ENCODE measurements around the gene HAPLN2.
"Not testable (repeated sequence)": the region's sequence is repeated elsewhere in the genome, so short reads cannot be mapped to it uniquely, and the experiment has no call there.

HAPLN2 gene

DNA sequence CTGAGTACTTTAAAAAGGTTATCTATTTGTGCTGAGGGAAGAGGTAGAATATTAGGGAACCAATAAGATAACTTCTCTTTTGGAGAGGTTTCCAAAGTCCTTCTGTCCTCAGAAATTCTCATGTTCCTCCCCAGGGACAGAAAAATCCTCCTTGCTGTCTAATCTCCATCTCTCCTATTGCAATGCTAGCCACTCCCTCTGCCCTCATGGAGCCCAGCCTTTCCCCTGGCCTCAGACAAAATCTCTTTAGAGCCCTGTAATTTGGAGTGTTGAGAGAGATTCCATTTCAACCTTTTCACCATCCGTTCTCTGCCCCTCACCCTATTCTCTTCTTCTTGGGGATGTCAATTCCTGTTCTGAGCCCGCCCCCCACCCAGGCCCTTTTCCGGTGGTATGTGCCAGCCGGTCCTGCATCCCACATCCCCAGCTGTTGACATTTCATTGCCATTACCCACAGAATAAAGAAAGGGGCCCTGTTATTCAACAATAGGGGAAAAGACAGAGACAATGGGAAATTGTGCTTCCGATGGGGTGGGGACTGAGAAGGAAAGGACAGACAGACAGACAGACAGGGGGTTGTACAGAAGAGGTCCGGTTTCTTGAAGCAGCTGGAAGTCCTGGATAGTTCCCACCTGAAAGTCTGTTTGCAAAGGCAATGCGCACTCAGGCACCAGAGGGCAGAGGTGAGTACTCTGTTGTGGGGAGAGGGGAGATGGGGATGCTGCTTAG lies at the start of gene HAPLN2:
Gene HAPLN2, plus strand, starts transcription at position 563 of the 729 bp plus-strand sequence. CDS start 4,076 bp downstream, outside the sequence.
- DNase-seq, result peak; percentile 45 to 55

GRCh38 chr1:156571261-156571852 lies 47.9 kb upstream of the HAPLN2 start:
- DNase-seq, result peak; percentile 11 to 19

DNA sequence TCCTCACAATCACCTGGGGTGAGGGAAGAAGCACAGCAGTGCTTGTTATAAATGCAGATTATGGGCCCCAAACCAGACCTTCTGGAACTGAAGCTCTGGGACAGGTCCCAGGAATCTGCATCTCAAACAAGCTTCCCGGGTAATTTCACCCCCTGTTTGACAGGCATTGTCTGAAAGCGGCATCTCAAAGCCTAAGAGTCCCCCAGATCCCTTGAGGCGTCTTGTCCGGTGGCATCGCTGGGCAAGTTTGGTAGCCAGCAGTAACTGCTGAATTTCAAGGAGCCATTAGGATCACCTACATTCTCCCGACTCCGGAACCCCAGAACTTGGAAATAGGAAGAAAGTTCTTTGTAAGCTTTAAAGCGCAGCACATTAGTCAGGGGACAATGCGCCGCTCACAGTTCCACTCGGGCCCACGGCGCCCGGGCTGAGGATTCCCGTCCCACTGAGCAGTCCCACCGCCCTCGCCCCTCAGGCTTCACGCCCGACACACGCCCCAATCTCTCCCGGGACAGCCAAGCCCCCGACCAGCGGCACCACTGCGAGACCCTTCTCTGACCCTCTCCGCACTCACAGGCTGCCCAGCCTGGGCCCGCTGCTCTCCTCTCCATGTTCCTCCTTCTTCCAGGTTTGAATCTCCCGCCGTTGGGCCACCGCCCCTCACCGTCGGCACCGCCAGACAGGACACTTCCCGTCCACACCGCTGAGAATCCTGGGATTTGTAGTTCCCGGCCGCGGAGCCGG lies 47.1 kb upstream of the HAPLN2 start, which contains the start of gene IQGAP3:
Gene IQGAP3, minus strand, starts transcription at position 647 of the 744 bp plus-strand sequence. Its CDS starts 36 bp downstream, at position 611.
- DNase-seq, result peak; percentile 74 to 75

DNA sequence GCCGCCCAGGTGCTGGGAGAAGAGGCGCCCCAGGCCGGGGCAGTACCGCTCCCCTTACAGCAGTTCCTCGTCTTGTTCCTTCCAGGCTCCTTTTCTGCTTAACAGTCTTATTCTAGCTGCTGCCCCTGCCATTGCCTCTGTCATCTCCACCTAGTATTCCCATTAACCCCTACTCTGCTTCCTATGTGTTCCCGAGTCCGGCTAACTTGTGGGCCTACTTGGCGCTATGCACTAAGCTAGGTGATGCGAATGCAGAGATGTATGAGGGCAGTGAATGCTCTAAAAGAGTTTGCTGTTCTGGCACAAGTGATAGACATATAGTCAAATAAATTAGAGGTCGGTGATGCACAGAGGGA lies 46.6 kb upstream of the HAPLN2 start:
- no peak for DNase-seq

DNA sequence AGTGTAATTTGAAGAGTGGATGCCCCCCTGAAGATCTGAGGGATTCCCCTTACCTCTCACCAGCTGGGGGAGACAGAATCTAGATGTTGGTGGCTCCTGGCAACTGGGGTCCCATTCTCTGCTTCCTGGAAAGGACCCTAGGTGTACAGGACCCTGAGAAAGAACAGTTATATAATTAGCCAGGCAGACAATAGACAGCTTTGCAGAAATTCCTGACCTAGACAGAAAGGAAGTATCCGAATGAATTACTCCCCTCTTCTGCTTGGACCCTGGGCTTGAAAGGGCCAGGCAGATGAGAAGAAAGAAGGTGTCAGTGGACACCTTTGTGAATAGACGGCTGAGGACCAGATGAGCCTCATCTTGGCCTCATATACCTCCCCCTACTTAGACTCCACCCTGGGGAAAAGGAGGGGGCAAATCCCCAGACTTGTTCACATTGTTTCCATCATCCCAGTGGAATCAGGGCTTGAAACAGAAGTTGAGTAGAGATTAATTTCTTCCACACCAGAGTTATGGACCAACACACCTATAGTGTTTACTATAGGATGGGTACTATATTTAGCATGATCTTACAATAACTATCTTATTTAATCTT lies 45.1 kb upstream of the HAPLN2 start:
- DNase-seq, result no peak

GRCh38 chr1:156577550-156577949 lies 41.7 kb upstream of the HAPLN2 start:
- no peak for DNase-seq

GRCh38 chr1:156578055-156578454 lies 41.2 kb upstream of the HAPLN2 start:
- no peak for DNase-seq

GRCh38 chr1:156579472-156579871 lies 39.7 kb upstream of the HAPLN2 start, which contains the start of gene TTC24:
TSS of gene TTC24 (plus strand) at chr1:156579723. CDS start at chr1:156581365, 1,642 bp downstream.
- no peak for DNase-seq

DNA sequence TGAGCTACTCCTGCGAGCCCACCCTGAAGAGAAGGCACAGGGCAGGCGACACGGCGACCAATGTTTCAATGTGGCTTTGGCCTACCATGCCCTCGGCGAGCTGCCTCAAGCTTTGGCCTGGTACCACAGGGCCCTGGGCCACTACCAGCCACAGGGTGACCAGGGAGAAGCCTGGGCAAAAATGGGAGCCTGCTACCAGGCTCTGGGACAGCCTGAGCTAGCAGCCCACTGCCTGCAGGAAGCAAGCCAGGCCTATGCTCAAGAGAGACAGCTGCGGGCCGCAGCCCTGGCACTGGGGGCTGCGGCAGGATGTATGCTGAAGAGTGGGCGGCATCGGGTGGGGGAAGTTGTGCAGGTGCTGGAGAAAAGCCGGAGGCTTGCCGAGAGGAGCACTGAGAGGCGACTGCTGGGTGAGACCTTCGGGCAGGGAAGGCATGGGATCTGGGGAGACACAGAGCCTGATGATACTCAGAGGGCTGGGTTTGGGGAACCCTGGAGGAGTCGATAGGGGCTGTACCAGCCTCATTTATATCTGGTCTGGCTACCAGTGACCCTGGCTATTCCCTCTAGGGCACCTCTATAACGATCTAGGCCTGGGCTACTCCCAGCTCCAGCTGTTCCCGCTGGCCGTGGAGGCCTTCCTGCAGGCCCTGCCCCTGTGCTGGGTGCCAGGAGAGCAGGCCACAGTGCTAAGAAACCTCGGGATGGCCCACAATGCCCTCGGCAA lies 37.4 kb upstream of the HAPLN2 start:
- DNase-seq, result no peak

GRCh38 chr1:156582388-156583017 lies 36.7 kb upstream of the HAPLN2 start:
- no peak for DNase-seq

- peak; percentile 86 to 94 for DNase-seq
Observed at GRCh38 chr1:156583821-156584622, 35.2 kb upstream of the HAPLN2 start.

DNA sequence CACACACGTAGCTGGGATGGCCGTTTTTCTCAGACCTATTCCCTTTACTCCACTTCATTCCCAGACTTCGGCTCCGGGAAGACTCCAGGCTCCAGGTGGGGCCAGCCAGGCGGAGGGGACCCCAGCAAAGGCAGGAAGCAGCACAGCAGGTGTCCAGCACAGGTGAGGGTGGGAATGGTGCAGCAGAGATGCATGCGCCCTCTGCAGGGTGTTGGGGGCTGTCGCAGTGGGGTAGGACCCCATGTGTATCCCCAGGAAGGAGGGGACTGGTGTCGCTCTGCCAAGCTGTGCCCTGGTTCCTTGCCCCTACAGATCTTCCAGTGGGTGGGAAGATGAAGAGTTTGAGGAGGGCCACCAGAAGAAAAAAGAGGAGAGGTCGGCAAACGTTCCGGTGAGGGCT lies 34.4 kb upstream of the HAPLN2 start:
- peak in 1 of 2 experiments; percentile 10 for DNase-seq

- no peak for DNase-seq
Observed at GRCh38 chr1:156586323-156586722, 32.9 kb upstream of the HAPLN2 start.

GRCh38 chr1:156586892-156587477 lies 32.2 kb upstream of the HAPLN2 start:
- DNase-seq, result no peak

- DNase-seq, result not testable (repeated sequence)
Observed at GRCh38 chr1:156587927-156588326, 31.3 kb upstream of the HAPLN2 start.

GRCh38 chr1:156589546-156589945 lies 29.7 kb upstream of the HAPLN2 start:
- DNase-seq, result no peak

DNA sequence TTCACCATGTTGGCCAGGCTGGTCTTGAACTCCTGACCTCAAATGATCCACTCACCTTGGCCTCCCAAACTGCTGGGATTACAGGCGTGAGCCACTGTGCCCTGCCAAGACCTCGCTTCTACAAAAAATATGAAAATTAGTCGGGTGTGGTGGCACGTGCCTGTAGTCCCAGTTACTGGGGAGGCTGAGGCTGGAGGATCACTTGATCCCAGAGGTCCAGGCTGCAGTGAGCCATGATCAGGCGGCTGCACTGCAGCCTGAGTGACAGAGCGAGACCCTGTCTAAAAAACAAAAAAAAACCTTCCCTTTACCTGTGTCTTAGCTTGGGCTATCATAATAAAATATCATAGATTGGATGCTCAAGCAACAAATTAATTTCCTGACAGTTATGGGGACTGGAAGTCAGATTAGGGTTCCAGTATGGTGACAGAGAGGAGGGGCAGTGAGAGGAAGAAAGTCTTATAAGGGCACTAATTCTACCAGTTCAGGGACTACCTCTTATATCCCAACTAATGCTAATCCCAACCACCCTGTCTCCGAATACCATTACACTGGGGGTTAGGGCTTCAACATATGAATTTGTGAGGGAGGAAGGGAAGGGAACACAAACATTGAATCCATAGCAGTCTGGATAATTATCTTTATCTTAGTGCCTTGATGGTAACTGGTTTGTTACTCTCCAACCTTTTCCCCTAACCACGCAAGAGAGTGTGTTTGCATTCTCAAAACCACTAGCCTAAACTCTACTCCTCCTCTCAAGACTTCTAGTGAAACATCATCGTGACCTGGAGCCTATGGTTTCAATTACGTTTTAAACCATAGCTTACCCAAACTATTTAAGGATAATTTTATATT lies 28.7 kb upstream of the HAPLN2 start:
- no peak for DNase-seq

DNA sequence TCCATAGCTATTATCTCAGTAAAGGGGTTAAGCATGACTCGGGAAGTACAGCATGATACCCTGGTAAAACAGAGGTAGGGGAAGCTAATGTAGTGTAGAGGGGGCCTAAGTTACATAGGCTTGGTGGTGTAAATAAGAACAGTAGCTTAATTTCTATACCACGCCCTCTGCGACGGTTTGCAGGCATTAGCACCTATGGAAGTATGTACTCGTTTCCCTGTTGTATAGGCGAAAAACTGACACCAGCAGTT lies 28.1 kb upstream of the HAPLN2 start:
- DNase-seq, result peak in 1 of 2 experiments; percentile 30

DNA sequence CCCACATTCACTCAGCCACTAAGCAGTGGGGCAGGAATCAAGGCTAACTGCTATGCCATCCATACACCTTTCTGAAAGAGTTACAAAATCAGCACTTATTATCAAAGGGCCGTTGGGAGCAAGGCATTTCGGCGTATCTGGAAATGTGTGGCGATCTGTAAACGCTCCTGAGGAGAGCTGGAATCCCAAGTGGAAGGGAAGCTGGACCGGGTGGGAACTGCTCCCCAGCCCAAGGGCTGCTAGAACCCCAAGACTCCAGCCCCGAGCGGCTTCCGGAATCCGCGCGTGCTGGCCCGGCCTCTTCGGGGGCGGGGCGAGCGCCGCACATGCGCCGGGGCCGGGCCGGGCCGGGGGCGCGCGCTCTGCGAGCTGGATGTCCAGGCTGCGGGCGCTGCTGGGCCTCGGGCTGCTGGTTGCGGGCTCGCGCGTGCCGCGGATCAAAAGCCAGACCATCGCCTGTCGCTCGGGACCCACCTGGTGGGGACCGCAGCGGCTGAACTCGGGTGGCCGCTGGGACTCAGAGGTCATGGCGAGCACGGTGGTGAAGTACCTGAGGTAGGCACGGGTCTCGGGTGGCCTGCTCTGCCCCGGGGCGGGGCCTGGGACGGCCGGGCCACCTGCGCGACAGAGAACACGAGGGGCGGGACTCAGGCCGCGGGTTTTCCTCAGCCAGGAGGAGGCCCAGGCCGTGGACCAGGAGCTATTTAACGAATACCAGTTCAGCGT lies 27.6 kb upstream of the HAPLN2 start, which contains the start of gene NAXE:
Gene NAXE, plus strand, starts transcription at position 345 of the 726 bp plus-strand sequence. Its CDS starts 29 bp downstream, at position 374.
- DNase-seq, result peak; percentile 52 to 66
